Kidney (tissue), 22 donors: ENCODE results near the gene MBD3L3. TPM values are rescaled to one million over a fixed set of nuclear protein-coding genes. Genes with fewer than 3 reads are reported as not detected.
"Not testable (repeated sequence)": the region's sequence is repeated elsewhere in the genome, so short reads cannot be mapped to it uniquely, and the experiment has no call there.

Source experiments
- DNase-seq, 5 donors: peaks; one replicate each; pipeline ENCODE4 v3.0.0-alpha.2; 2013 to 2020
- FAIRE-seq: peaks from 2 replicates; lab custom pipeline; 2012; peaks lifted over from hg19 to GRCh38; lab: Jason Lieb, UNC
- H3K27ac ChIP-seq, 2 donors: one replicate each; pipeline ENCODE4 v1.7.0; 2013; ENCODE audit warnings: low read depth in 2 of 2, low read length in 2 of 2, inconsistent platforms in 1 of 2
- H3K27me3 ChIP-seq: one replicate; pipeline ENCODE4 v1.7.1; 2013; ENCODE audit warnings: low read length, inconsistent platforms; ENCODE audit not compliant: control insufficient read depth, insufficient read depth
- H3K36me3 ChIP-seq, 3 donors: one replicate each; pipeline versions ENCODE4 v1.7.0 to v1.7.1; 2013; ENCODE audit warnings: low read length in 3 of 3, control low read depth in 1 of 3, inconsistent platforms in 1 of 3; ENCODE audit not compliant: insufficient read depth in 3 of 3, control insufficient read depth in 2 of 3
- H3K4me1 ChIP-seq, 3 donors: one replicate each; pipeline versions ENCODE4 v1.7.0 to v1.7.1; 2013; ENCODE audit warnings: low read length in 3 of 3, inconsistent platforms in 1 of 3, low read depth in 1 of 3; ENCODE audit not compliant: control insufficient read depth in 2 of 3, insufficient read depth in 2 of 3
- H3K4me3 ChIP-seq, 3 donors: one replicate each; pipeline versions ENCODE4 v1.7.0 to v1.8.1; 2013; ENCODE audit warnings: low read length in 3 of 3, control low read depth in 1 of 3, inconsistent platforms in 1 of 3
- H3K9ac ChIP-seq, 3 donors: one replicate each; pipeline versions ENCODE4 v1.7.0 to v1.7.1; 2013; ENCODE audit warnings: low read length in 3 of 3, control low read depth in 1 of 3, inconsistent platforms in 1 of 3
- H3K9me3 ChIP-seq, 3 donors: one replicate each; pipeline versions ENCODE4 v1.7.0 to v1.7.1; 2013; ENCODE audit warnings: low read length in 3 of 3, control low read depth in 1 of 3, inconsistent platforms in 1 of 3; ENCODE audit not compliant: control insufficient read depth in 2 of 3, insufficient read depth in 1 of 3
- CTCF ChIP-seq: IDR thresholded peaks from 3 replicates; pipeline ENCODE4 v1.5.1; 2012; ENCODE audit warnings: mild to moderate bottlenecking, moderate library complexity, borderline replicate concordance; ENCODE audit not compliant: insufficient read depth; ENCODE audit errors: extremely low read depth
- intact Hi-C: fragments of 100-400 bp; cut with DNase I; formaldehyde crosslinking; loops from one replicate; pipeline ENCODE4 v1.11.1; 2022
- long read RNA-seq, 10 donors: library from polyadenylated mRNA in 1 of 10; unstranded in 1 of 10; transcript quantifications; one replicate each; pipeline ENCODE4 v2.0.0 and lab custom pipeline, GENCODE V29; 2021 to 2026
- polyA plus RNA-seq: library from polyadenylated mRNA; stranded (reverse); fragments of 350-450 nt; fragmentation: Illumina TruSeq; extraction: RNeasy Lipid Tissue Mini Kit (QIAGEN cat#74804); gene quantifications from one replicate; pipeline ENCODE4 v1.2.3, GENCODE V29; 2014; ENCODE audit warnings: low read depth, low replicate concordance; ENCODE audit not compliant: insufficient read depth
- total RNA-seq: library from RNA; stranded (reverse); fragmentation: NEBNext Ultra II Directional; extraction: Animal tissue kit (Norgen Biotek cat#: 25700); gene quantifications from one replicate; pipeline ENCODE4 v1.2.1, GENCODE V29; 2021
- donor health status: control.
- donor health status: control.
- donor health status: control.
- donor health status: control.
- donor health status: control.
- donor health status: DM: yes; HTN: yes; CAD: no.
- donor health status: Normal renal cell carcinoma (clear cell type).

The MBD3L3 gene
- total RNA-seq (not detected), polyA plus RNA-seq (not detected)
- long read RNA-seq, donor 1: 0 reads
- long read RNA-seq, donor 2: 0 reads
- long read RNA-seq, donor 3: 0 reads
- long read RNA-seq, donor 4: 0 reads
- long read RNA-seq, donor 5: 0 reads
- long read RNA-seq, donor 6: 0 reads
- long read RNA-seq, donor 7: 0 reads
- long read RNA-seq, donor 8: 0 reads
- long read RNA-seq, donor 9: 0 reads
- long read RNA-seq, donor 10: 0 reads

GRCh38 chr19:7058576-7058975 lies at the start of gene MBD3L3:
Gene MBD3L3, minus strand, starts transcription at chr19:7058676. Its CDS starts 71 bp downstream, at chr19:7058605.
- H3K9ac ChIP-seq, H3K27ac ChIP-seq, FAIRE-seq, H3K4me1 ChIP-seq, H3K27me3 ChIP-seq, DNase-seq, H3K4me3 ChIP-seq, H3K9me3 ChIP-seq, H3K36me3 ChIP-seq, intact Hi-C loops: not testable (repeated sequence)

GRCh38 chr19:7106711-7107657 lies 48.5 kb upstream of the MBD3L3 start:
- H3K9me3 ChIP-seq: peaks cover 0 to 6% (median 0%) of the 10 kb centered on the region in 3 donors
- H3K27me3 ChIP-seq: no peaks in the 10 kb centered on the region
- FAIRE-seq (no peak), DNase-seq (no peak)
- peaks cover 0 to 2% (median 0%) of the 10 kb centered on the region in 3 donors for H3K36me3 ChIP-seq
- no peak overlapping the region for H3K27ac ChIP-seq
- TF ChIP-seq CTCF: no peak
- peak overlapping the region in 1 of 3 donors; percentile 11 for H3K9ac ChIP-seq
- intact Hi-C loops: loop anchor here (10.0 kb wide), 1 partner anchor 238 kb away; the partner anchor contains the start of gene ARHGEF18
- peaks cover 0 to 2% (median 0%) of the 10 kb centered on the region in 3 donors for H3K4me1 ChIP-seq
- H3K4me3 ChIP-seq: peak overlapping the region in 1 of 3 donors; percentile 30

- TF ChIP-seq CTCF: no peak
- H3K9me3 ChIP-seq: peaks cover 0 to 6% (median 0%) of the 10 kb centered on the region in 3 donors
- no peak overlapping the region for H3K4me3 ChIP-seq
- intact Hi-C loops: loop anchor here (10.0 kb wide), 1 partner anchor 240 kb away; the partner anchor contains the start of gene ARHGEF18
- no peak overlapping the region for H3K27ac ChIP-seq
- H3K9ac ChIP-seq: no peak overlapping the region
- peaks cover 0 to 2% (median under 1%) of the 10 kb centered on the region in 3 donors for H3K4me1 ChIP-seq
- no peaks in the 10 kb centered on the region for H3K27me3 ChIP-seq
- peaks cover 0 to 2% (median 0%) of the 10 kb centered on the region in 3 donors for H3K36me3 ChIP-seq
- no peak for FAIRE-seq
- no peak for DNase-seq
These were observed 46.4 kb upstream of the MBD3L3 start for GRCh38 chr19:7104747-7105447.
